HG02678 (cell line): Measurements from ENCODE around the gene MAP4K4.
A peak's percentile ranks its signal among the peaks of the same experiment; 100 is the strongest.

ENCODE experiments used
- ATAC-seq: cut with Tn5 transposase; IDR thresholded peaks from one replicate; pipeline ENCODE4 v1.9.1; 2021; ENCODE audit warnings: mild to moderate bottlenecking, moderate library complexity; ENCODE audit not compliant: unreplicated experiment

MAP4K4 gene

DNA sequence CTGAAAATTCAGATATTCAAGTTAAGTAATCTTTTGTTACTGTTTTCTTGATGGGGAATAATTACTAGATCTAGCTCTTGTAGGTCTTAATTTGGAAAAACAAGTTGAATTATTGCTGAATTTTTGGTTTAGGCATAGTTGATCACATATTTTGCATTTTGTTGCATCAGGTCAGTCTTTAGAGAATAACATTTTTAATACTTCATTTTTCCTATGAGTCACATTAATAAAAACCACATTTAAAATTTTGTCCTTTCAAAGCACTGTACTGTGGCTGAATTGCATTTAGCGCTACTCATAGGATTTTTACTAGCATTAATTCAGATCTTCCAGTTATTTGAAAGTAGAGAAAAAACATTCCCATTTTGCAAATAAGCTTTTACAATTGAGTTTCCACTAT is 23.2 kb downstream of the MAP4K4 start:
- ATAC-seq: no peak

DNA sequence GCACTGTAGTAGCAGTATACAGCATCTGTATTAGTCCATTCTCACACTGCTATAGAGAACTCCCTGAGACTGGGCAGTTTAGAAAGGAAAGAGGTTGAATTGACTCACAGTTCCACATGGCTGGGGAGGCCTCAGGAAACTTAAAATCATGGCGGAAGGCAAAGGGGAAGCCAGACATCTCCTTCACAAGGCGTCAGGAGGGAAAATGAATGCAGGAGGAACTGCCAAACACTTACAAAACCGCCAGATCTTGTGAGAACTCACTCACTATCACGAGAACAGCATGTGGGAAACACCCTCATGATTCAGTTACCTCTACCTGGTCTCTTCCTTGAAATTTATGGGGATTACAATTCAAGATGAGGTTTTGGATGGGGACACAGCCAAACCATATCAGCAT is 25.4 kb downstream of the MAP4K4 start:
- ATAC-seq: no peak

DNA sequence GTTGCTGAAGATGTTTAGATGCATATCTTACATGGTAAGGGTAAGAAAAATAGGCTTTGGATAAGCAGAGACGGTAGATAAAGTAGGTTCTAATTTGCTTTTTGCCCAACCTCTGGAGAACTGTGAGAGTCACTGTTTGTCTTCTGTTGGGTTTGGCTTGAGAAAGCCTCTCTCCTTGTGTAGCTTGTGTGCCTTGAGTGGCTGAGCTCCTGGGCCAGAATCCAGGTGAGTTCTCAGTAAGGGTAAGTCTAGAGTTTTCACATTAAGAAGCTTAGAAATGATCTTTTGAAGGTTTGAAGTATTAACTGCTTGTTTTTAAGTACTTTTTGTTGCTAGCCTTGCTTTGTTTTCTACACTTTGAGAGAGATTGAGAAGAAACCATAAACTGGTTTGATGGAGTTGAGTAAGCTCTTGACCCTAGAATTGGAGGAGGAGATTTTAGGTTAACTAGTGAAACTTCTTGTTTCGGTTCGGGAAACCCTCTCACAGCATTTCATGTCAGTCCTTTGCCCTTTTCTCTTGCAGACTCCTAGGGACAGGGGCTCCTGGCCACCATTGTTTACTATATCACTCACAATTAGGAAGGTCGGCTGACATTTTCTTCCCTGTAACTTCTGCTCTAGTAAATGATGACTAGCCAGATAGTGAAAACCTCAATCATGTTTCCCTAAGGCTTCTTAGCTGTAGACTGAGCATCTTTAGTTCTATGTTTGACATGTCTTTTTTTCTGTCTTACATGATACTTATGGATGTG is 26.0 kb downstream of the MAP4K4 start:
- ATAC-seq: no peak

DNA sequence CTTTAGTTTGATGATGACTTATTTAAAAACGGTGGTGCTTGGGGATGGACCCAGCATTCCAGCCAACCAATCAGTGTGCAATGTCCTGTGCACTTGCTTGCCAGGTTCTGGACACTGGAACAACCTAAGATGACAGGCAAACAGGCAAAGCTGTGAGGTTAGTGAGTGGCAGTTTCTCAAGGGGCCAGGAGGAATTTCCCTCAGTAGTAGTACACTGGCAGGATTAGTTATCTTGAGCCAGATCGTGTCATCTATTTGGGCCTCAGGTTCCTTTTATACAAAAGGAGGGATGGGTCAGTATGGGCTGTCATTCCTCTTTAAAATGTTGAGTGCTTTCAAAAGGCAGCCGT is 26.6 kb downstream of the MAP4K4 start:
- no peak for ATAC-seq

DNA sequence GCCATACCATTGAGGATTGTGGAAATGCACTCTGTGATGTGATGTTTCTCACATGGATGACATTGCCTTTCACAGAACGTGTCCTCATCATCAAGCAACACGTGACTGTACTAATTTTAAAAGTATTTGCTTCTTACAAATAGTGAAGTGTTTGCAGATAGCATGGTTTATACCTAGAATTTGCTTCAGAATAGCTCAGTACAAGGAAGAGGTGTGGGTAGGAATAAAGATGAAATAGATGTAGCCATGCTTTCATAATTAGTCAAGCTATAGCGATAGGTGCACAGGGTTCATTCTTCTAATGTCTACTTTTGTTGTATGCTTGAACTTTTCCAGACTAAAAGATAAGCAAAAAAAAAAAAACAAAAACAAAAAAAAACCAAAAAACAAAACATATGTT is 27.5 kb downstream of the MAP4K4 start:
- no peak for ATAC-seq

DNA sequence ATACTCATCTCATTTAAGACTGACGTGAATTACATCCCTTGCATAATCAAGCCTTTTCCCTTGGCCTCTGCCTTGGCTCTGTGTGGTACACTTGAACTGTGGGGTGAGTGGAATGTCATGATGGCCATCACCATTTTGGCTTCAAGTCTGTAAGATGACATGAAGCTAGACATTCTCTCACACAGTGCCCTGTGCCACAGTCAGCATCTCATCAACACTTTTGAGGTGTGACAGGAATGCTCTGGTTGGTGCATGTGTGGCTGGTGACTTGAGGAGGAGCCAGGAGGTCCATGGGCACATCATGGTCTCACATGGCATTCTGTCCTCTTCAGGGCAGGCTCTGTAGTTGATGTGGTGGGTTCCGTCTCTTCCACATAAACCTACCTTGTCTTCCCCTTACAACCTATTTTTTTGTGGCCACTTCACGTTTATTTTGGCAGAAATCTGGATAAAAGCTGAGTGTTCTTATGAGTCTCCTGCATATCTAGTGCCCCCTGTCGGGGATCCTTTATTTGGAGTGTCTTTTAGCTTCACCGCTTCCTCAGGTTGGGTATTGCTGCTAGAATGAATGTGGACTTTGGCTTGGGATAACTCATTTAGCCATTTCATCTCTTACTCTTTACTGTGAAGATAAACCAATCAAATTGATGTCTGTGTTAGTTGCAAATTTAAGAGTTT is 28.1 kb downstream of the MAP4K4 start:
- ATAC-seq: no peak

DNA sequence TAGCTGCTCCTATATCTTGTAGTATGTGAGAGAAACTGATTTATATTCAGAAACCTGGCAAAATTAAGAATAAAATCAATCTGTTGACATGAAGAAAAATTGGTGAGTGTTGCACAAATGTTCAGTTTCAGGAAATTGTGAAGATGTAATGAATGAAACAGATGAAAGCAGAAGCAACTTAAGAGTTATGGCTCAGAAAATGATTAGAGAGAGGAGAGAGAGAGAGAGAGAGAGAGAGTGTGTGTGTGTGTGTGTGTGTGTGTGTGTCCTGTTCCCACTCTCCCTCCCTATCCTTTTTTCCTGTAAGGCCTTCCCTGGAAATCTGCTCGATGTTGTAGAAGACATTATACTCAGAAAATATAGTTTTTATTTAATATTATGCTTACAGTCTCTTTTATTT is 31.4 kb downstream of the MAP4K4 start:
- ATAC-seq: no peak

DNA sequence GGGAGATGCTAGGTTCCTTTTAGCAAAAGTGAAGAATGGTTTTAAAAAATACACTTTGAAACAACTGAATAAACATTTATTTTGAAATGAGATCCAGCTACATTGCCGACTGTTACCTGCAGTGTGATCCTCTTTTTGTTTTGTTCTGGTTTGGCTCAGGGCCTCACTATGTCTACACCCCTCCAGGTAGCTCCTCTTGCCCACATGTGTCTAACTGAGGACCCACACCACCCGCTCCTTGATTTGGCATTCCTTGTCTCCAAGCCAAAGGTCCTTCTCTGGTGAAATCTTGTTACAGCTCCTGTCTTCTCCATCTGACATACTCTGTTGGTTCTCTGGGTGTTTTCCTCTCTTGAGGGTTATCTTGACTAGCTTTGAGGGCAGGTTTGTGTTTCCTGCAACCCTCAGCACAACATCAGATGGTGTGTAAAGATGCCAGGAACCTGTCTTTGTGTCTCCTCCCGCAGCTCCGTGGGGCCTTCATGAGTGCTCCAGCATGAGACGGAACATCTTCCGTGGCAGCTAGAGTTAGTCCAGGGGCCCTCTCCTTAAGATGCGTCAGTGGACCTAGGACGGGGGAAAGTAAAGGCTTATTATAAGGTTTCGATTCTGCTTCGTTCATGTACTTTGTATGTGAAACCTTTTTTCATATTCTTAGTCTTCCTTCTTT is 32.1 kb downstream of the MAP4K4 start:
- ATAC-seq: no peak

DNA sequence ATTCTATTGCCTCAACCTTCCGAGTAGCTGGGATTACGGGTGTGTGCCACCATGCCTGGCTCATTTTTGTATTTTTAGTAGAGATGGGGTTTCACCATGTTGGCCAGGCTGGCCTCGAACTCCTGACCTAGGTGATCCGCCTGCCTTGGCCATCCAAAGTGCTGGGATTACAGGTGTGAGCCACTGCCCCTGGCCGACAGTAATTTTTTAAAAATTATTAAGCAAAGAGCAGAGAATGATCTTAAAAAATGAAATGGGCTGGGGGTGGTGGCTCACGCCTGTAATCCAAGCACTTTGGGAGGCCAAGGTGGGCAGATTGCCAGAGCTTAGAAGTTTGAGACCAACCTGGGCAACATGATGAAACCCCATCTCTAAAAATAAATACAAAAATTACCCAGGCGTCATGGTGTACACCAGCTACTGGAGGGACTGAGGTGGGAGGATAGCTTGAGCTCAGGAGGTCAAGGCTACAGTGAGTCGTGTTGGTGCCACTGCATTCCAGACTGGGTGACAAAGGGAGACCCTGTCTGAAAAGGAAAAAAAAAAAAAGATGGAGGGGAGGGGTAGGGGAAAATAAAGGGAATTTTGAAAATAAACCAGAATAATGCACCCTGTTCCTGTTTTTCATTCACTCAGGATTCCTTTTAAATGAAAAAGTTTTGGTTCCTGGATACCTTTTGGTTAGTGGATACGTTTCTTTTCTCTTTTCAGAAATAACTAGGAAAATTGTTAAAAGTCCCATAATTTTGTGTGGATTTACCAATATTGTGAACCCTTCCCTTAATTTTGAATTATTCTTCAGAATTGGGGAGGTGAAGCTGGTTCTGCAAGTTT is 33.9 kb downstream of the MAP4K4 start:
- ATAC-seq: no peak

DNA sequence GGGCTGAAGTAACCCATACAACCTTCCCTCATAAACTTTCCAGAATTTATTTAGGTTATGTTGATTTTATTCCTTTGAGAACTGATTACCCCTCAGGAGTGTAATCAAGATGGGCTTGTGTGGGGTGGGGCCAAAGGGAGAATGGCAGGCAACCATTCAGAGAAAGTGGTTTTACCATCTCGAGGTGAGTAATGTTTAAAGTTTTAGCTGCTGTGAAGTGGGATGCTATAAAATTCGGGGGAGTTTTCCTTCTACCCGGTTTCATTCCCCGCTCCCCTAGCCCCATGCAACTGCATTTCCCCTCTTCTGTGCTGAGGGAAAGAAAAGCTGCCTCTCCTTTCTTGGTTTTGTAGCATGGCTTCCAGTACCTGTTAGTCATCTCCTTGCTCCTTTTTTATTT is 34.7 kb downstream of the MAP4K4 start:
- no peak for ATAC-seq

DNA sequence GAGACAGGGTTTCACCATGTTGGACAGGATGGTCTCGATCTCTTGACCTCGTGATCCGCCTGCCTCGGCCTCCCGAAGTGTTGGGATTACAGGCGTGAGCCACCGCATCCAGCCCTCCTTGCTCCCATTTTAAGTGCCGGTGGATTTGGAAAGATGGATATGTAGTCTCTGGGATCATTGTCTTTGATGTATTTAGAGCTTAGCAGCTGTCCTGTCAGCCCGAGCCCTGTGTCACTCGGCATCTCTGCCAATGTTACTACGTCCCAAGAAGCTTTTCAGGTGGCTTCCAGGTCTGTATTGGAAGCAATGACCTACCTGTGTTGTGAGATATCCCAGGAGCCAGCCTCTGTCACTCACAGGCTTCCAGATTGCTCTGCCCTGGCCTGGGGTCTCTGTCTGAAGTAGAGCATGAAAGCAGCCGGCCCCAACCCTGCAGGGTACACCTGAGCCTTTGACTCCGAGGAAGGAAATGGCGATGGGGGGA is 35.3 kb downstream of the MAP4K4 start:
- ATAC-seq: no peak

DNA sequence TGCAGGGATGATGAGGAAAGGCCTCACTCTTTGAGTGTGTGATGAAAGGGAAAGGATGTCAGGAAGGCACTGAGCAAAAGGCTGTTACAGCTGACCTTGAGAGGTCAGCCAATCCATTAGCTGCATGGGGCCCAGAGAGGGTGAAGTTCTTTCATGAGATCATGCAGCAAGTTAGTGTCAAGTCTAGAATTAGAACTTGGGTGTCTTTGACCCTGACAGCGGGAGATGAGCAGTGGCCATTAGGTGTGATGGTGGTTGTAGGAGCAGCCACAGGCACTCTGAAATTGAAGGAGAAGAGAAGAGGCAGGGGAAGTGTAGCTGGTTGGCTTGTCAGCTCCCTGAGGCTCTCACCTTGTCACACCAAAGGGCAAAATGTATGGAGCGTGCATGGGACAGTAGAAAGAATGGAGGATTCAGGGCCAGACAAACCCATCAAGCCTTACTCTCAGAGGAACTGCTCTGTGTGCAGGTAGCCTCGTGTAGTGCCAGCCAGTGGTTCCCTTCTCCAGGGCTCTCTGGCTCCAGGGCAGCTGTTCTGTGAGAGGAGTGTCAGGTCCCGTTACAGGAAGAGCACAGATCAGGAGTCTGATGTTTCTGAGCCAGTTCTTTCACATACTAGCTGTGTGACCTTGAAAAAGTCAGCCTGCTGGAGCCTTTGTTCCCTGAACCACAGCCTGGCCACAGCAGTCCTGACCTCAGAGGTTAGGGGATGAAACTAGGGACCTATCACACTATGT is 35.9 kb downstream of the MAP4K4 start:
- no peak for ATAC-seq

DNA sequence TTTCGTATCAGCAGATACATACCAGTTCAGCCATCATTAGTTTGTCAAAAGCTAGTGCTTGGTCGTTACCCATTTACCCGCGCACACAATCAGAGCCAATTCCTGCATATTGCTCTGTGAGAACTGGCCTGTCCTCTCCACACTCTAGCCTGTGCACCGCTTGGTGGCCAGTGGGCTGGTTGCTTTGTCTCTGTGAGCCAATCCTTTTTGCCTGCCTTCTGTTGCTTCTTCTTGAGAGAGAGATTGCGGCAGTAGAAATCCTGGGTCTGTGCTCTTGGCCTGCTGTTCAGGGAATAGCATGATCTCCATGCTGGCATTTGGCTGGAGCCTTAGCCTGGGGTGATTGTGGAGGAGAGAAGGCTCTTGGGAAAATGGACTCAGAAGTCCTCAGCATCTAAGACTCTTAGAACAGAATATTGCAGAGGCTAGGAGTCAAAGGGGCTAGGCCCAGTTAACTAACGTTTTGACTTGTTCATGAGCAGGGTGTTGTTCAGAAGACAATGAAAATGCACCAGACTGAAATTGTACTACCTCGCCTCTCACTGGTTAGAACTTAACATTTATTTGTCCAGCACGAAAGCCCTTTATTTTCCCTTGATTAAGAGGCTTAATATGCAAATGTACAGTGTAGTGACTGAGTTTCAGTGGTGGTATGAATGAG is 37.1 kb downstream of the MAP4K4 start:
- no peak for ATAC-seq

DNA sequence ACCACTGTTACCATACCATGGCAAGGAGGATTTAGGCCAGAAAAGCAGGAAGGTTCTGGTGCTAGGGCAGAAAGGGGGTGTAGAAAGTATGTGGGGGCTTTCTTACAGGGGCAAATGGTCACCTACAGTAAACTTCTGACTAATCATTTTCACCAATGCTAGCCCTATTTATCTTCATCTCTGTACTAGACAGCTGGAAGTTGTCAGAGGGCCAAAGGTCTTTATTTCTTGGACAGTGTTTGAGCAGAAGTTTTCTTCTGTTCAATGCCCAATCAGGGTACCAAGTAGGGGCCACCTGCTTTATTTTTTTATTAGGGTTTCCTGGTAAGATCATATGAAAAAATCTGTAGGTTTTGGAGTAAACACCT is 37.6 kb downstream of the MAP4K4 start:
- no peak for ATAC-seq

DNA sequence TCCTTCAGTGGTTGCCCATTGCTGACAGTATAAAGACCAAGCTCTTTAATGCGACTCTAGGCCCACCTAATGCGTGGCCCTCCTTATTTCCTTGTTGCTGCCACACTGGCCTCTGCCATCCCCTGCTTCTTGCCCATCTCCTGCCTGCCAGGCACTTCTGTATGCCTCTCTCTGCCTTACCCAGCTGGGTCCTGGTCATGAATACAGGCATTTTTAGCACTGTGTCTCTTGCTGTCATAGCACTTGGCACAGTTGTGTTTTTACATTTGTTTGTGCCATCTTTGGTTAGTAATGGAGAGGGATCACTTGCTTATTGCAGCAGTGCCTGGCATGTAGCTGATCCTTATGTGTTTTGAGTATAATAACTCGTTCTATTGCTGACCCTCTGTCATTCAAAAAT is 38.7 kb downstream of the MAP4K4 start:
- ATAC-seq: no peak

DNA sequence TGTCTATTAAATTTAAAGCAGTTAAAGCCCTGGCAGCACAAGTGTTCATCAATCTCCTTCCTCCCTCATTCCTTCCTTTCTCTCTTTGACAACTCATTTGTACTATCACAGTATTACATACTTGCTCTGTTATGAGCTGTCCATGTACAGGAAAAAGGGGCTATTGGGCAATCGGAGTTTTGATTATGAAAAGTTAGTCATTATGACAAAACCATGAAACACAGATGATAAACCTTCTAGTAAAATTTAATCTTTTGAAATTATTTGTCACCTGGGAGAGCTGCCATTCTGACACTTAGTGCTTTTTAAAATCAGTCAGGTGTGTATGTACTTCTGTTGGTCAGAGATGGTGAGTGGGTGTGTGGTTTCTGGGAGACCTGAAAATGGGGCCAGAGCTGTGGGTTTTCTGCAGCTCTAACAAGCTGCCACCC is 39.4 kb downstream of the MAP4K4 start:
- peak; percentile 52 for ATAC-seq

DNA sequence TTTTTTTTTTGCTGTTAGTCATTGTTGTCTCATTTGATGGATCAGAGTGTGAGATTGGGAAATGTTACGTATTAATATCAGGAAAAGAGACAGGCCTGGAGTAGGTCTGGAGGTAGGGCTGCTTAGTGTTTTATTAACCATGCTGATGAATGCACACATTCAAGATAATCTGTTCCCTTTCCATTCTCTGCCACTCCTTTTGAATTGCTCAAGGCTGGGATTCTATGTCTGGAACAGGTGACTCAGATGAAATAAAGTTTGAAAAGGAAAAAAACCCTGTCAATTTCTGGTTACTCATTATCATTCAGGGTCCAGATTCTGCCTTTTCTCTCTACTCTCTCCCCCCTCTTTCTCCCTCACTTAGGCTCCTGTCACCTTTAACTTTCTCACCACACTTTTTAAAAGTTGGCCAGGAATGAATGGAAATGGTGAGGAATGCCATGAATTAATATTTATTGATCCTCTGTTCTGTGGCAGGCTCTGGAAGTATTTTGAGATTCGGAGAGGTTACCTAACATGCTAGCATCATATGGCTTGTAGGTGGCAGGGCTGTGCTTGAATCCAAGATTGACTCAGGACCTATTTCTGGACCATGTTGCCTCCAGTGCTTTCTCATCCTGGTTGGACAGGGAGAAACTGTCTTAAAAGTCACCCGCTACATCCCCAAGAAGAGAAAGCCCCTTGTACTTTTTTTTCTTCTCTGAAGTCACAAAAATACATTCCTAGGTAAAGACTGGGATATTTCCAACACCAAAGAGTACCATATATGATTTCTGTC is 40.2 kb downstream of the MAP4K4 start:
- no peak for ATAC-seq

DNA sequence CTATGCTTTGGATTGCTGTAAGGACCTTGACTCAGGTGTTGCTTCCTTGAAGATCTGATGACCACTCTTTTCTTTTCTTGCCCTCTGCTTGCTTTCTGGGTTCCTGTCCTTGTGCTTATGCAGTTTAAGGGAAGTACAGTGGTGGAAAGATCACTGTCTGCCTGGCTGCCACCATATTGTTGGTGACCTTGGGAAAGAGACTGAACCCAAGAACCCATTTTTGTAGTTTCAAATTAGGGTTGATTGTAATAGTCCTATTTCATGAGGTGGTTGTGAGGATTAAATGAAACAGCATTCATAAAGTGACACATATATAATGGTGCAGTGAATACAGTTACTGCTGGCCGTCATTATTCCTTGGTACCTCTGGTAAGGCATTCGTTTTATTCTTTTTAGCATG is 41.1 kb downstream of the MAP4K4 start:
- ATAC-seq: no peak

DNA sequence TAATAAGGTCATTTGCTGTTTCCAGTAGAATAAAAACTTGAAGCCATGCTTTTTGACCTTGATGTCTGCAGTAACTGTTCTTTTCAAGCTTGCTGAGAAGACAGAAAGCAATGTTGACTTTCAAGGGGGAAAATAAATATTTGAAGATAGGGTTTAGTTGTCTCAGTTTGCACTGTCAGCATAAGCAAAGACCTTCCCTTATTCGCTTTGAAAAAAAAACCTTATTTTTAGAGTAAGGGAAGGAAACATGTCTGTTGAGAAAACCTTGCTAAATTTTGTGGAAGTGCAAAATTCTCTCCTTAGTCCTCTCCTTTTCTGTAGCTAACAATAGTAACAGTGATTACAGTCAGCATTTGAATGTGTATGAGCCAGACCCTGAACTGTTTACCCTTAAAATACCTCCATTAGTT is 43.1 kb downstream of the MAP4K4 start:
- ATAC-seq: no peak
